K562 (cell line): Measurements from ENCODE around the gene OR2C1. TPM values are rescaled to one million over a fixed set of nuclear protein-coding genes. Genes with fewer than 3 reads are reported as not detected.

Source experiments
- BCLAF1 ChIP-seq, 2 experiments: fragments of 450-650 bp in 1 of 2; IDR thresholded peaks; 2 replicates each; pipeline ENCODE4 v1.6.1; 2011 to 2017; ENCODE audit warnings: low read depth in 2 of 2, antibody characterized with exemption in 1 of 2, borderline replicate concordance in 1 of 2, low read length in 1 of 2, mild to moderate bottlenecking in 1 of 2, mixed read lengths in 1 of 2; ENCODE audit not compliant: control insufficient read depth in 1 of 2
- CLOCK ChIP-seq: fragments of 250-450 bp; sonication (Bioruptor Pico); IDR thresholded peaks from 2 replicates; pipeline ENCODE4 v1.4.0; 2020; ENCODE audit warnings: mild to moderate bottlenecking, moderate library complexity, borderline replicate concordance
- DNMT1 ChIP-seq: fragments of 450-650 bp; IDR thresholded peaks from 2 replicates; pipeline ENCODE4 v1.6.1; 2016; ENCODE audit warnings: antibody characterized with exemption, mild to moderate bottlenecking
- ELF2 ChIP-seq: fragments of 250-450 bp; sonication (Bioruptor Pico); IDR thresholded peaks from 2 replicates; pipeline ENCODE4 v1.5.0; 2021; ENCODE audit warnings: mild to moderate bottlenecking
- POLR3A ChIP-seq: IDR thresholded peaks from 2 replicates; pipeline ENCODE4 v1.6.1; 2011; ENCODE audit warnings: borderline replicate concordance, mild to moderate bottlenecking, moderate library complexity; ENCODE audit not compliant: insufficient read length, insufficient read depth; ENCODE audit errors: extremely low read depth
- POU5F1 ChIP-seq: fragments of 150-350 bp; IDR thresholded peaks from 2 replicates; pipeline ENCODE4 v1.6.1; 2014; ENCODE audit warnings: borderline replicate concordance, low read length, low read depth, mild to moderate bottlenecking; ENCODE audit not compliant: partially characterized antibody
- RBM34 ChIP-seq: fragments of 200-400 bp; formaldehyde crosslinking; IDR thresholded peaks from 2 replicates; pipeline ENCODE4 v1.6.1; 2018; ENCODE audit warnings: low read length, borderline replicate concordance; ENCODE audit not compliant: insufficient read depth
- SMARCC2 ChIP-seq: fragments of 450-650 bp; IDR thresholded peaks from 2 replicates; pipeline ENCODE4 v1.6.1; 2017; ENCODE audit warnings: antibody characterized with exemption, moderate library complexity, mild to moderate bottlenecking, low read depth
- TCF7L2 ChIP-seq: fragments of 150-350 bp; IDR thresholded peaks from 2 replicates; pipeline ENCODE4 v1.6.1; 2016; ENCODE audit warnings: low read depth, mild to moderate bottlenecking, low read length, moderate library complexity
- ZFP36 ChIP-seq: fragments of 150-350 bp; IDR thresholded peaks from 2 replicates; pipeline ENCODE4 v1.6.1; 2018; ENCODE audit warnings: low read length, low read depth; ENCODE audit not compliant: partially characterized antibody
- ZNF253 ChIP-seq: fragments of 250-450 bp; sonication (Bioruptor Pico); conservative IDR thresholded peaks from 2 replicates; pipeline ENCODE4 v1.6.1; 2021; ENCODE audit warnings: mild to moderate bottlenecking
- ZNF274 ChIP-seq: IDR thresholded peaks from 2 replicates; pipeline ENCODE4 v1.6.1; 2011; ENCODE audit warnings: low read depth, mild to moderate bottlenecking, low read length, moderate library complexity, borderline replicate concordance
- ZNF79 ChIP-seq: fragments of 250-450 bp; sonication (Bioruptor Pico); IDR thresholded peaks from 2 replicates; pipeline ENCODE4 v1.4.0; 2020; ENCODE audit warnings: low read depth, mild to moderate bottlenecking, moderate library complexity
- polyA plus RNA-seq, 8 experiments: library from polyadenylated mRNA; depleted of rRNA in 4 of 8; stranded (reverse) in 5 of 8; unstranded in 3 of 8; fragments of >200 nt; fragmentation: Nextera tagmentation in 2 of 8; fragmentation: Illumina TruSeq in 1 of 8; extraction: Ambion mirVana in 2 of 8; extraction: Trizol in 1 of 8; gene quantifications; 2 replicates each; pipeline versions ENCODE4 v1.2.1 to v1.2.3, GENCODE V29; 2011 to 2014; ENCODE audit warnings: inconsistent platforms in 1 of 8, missing spikeins in 1 of 8
- total RNA-seq, 7 experiments: library from RNA; depleted of rRNA in 6 of 7; stranded (reverse); fragments of >200 nt in 6 of 7; fragmentation: Illumina TruSeq in 2 of 7; extraction: Trizol in 2 of 7; gene quantifications; 2 replicates each; pipeline versions ENCODE4 v1.2.1 to v1.2.3, GENCODE V29; 2011 to 2021; ENCODE audit warnings: low replicate concordance in 1 of 7
- TF ChIP-seq, protein P1 (sequence below): fragments of 450-650 bp; IDR thresholded peaks from 2 replicates; pipeline ENCODE4 v1.6.1; 2016

OR2C1 gene
- total and polyA plus RNA-seq, 9 of the 15 experiments (the other 6 are each of a cell fraction or from before 2014, with no cell fraction given) = not detected

DNA sequence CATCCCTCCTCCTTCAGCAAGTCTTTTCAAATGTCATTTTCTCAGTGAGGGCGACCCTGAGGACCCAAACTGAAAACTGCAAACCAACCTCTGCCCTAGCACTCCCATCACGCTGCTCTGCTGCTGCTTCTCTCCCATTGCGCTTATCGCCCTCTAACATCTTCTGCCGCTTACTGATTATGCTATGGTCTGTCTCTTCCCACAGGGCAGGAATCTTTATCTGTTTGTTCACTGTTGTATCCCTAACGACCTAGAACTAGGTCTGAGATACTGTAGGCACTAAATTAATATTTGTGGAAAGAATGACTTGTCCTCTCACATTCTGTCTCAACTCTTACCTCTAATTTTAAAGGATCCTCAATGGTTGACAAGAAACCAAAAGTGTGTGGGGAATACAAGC lies 32.6 kb downstream of the OR2C1 start (continued):
- TF ChIP-seq SMARCC2 (peak; percentile 82), ZNF79 (no peak), ZFP36 (no peak), ZNF253 (CRISPR knock-in tag) (no peak), DNMT1 (no peak), POLR3A (no peak), BCLAF1 (IDR thresholded peaks at IDR 0.05; ENCODE audit: borderline replicate concordance in 1 of 2, control insufficient read depth in 1 of 2, low read depth in 2 of 2, low read length in 1 of 2) (no peak), RBM34 (no peak), POU5F1 (no peak), ZNF274 (no peak), ELF2 (CRISPR knock-in tag) (no peak), CLOCK (no peak), TCF7L2 (no peak)
- TF ChIP-seq, protein P1, sequence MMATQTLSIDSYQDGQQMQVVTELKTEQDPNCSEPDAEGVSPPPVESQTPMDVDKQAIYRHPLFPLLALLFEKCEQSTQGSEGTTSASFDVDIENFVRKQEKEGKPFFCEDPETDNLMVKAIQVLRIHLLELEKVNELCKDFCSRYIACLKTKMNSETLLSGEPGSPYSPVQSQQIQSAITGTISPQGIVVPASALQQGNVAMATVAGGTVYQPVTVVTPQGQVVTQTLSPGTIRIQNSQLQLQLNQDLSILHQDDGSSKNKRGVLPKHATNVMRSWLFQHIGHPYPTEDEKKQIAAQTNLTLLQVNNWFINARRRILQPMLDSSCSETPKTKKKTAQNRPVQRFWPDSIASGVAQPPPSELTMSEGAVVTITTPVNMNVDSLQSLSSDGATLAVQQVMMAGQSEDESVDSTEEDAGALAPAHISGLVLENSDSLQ = 0 out of 2 replicates have a peak, but pooled peaks have one; percentile 22
